NCI-H526 treated with DMSO at 0.1 percent for 48 hours (cell line): ENCODE measurements around the gene TUSC2.
"Not testable (repeated sequence)": the region's sequence is repeated elsewhere in the genome, so short reads cannot be mapped to it uniquely, and the experiment has no call there.

ENCODE experiments used
- DNase-seq: peaks from one replicate; lab custom pipeline; 2025; lab: John Stamatoyannopoulos, UW

TUSC2 gene

GRCh38 chr3:50317300-50317699 is 10.7 kb downstream of the TUSC2 start:
- DNase-seq, result no peak

GRCh38 chr3:50316657-50317242 is 11.3 kb downstream of the TUSC2 start:
- no peak for DNase-seq

- no peak for DNase-seq
These were observed 13.2 kb downstream of the TUSC2 start for GRCh38 chr3:50314816-50315215.

- no peak for DNase-seq
These were observed 13.7 kb downstream of the TUSC2 start for GRCh38 chr3:50314342-50314741.

GRCh38 chr3:50312041-50312440 is 16.0 kb downstream of the TUSC2 start:
- not testable (repeated sequence) for DNase-seq

GRCh38 chr3:50304601-50305000 is 23.4 kb downstream of the TUSC2 start:
- DNase-seq, result no peak

- no peak for DNase-seq
These were observed 24.8 kb downstream of the TUSC2 start, which contains the start of gene HYAL1 for GRCh38 chr3:50303013-50303815. TSS of gene HYAL1 (minus strand) at chr3:50303574. CDS start at chr3:50302956, 618 bp downstream.

GRCh38 chr3:50302095-50303012 is 25.7 kb downstream of the TUSC2 start:
- DNase-seq, result no peak

GRCh38 chr3:50300681-50301254 is 27.3 kb downstream of the TUSC2 start:
- no peak for DNase-seq

- no peak for DNase-seq
These were observed 27.9 kb downstream of the TUSC2 start for GRCh38 chr3:50299929-50300680.

- DNase-seq, result no peak
These were observed 28.4 kb downstream of the TUSC2 start for GRCh38 chr3:50299638-50299928.

GRCh38 chr3:50298836-50299637 is 29.0 kb downstream of the TUSC2 start, which contains the start of the genes HYAL3 and NAA80:
TSS of gene HYAL3 (minus strand) at chr3:50299405. CDS start at chr3:50295602, 3,803 bp downstream.
TSS of gene NAA80 (minus strand) at chr3:50299405. CDS start at chr3:50297463, 1,942 bp downstream.
- DNase-seq, result peak; percentile 98

- DNase-seq, result no peak
These were observed 29.9 kb downstream of the TUSC2 start for GRCh38 chr3:50297896-50298725.

- DNase-seq, result no peak
These were observed 30.6 kb downstream of the TUSC2 start for GRCh38 chr3:50297384-50297775.

- no peak for DNase-seq
These were observed 31.2 kb downstream of the TUSC2 start for GRCh38 chr3:50296721-50297383.

GRCh38 chr3:50295553-50296431 is 32.2 kb downstream of the TUSC2 start:
- no peak for DNase-seq

- no peak for DNase-seq
These were observed 33.3 kb downstream of the TUSC2 start for GRCh38 chr3:50294492-50295403.
